Measurements from ENCODE around the gene ARHGAP42.

Gene ARHGAP42

DNA sequence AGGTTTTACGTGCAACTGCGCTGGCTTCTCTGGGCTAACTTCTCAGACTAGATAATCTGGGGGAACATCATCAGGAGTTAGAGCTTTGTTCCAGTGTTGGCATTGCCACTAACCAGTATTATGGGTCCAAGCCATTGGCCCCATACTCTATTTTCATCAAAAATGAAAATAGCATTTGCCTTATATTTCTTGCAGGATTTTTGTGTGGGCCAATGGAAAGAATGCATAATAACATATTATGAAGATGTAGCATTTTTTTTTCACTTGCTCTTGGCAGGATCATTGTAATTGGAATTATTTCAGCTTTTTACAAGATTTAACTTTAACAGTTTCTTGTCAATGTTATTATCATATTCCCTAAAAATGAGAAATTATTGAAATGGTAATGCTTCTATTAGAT, 16.1 kb downstream of the ARHGAP42 start:
- TF ChIP-seq CTCF (IDR thresholded peaks at IDR 0.05) = no peak

DNA sequence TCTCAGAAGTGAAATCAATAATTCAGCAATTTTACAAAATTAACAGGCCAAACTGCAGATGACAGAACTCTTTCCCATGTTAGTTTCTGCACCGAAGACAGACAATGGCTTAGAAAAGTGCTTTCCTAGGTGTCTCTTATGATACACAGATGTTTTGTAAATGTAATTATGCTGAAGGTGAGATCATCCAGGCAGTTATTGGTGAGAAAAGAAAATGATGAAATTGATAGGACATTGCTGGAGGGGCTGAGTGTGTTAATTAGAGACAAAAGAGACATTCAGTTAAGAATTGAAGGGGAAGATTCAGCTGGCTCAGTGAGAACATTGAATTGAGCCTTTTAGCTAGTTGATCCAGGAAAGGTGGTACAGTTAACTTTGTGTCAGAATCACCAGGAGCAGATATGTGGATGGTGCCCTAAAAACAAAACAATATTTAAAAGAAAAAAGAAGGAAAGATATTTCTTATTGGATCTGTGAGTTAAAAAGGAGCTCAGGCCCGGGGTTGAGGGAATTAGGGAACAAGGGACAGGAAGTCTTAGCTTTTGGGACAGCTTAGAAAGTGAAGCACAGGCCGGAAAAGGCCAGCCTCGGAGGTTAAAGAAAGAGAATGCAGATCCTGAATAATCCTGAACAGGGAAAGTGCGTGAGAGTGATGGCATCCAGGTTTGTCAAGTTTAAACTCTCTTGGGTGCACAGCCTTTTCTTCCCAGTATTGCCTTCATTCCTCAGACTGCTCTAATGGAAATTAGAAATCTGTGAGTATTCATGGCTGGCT, 16.9 kb downstream of the ARHGAP42 start:
- no peak for TF ChIP-seq CTCF (IDR thresholded peaks at IDR 0.05)

DNA sequence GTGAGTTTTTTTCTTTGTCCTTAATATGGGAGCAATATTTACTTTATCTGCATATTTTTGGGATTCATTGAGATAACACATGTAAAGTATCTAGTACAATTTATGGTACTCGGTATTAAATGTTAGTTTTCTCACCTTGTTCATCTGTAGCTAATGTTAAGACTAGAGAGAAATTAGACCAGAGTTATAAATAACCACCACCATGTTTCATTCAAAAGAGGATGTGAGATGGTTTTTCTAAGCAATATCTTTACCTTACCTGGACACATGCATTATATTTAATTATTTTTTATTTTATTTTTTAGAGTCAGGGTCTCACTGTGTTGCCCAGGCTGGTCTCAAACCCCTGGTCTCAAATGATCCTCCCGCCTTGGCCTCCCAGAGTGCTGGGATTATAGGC, 18.4 kb downstream of the ARHGAP42 start:
- no peak for TF ChIP-seq CTCF (IDR thresholded peaks at IDR 0.05)

- no peak for TF ChIP-seq CTCF (IDR thresholded peaks at IDR 0.05)
These were observed 19.1 kb downstream of the ARHGAP42 start for GRCh38 chr11:100706179-100706578.

GRCh38 chr11:100709233-100709957, 22.3 kb downstream of the ARHGAP42 start:
- TF ChIP-seq CTCF (IDR thresholded peaks at IDR 0.05) = no peak

GRCh38 chr11:100711984-100712383, 24.9 kb downstream of the ARHGAP42 start:
- TF ChIP-seq CTCF (IDR thresholded peaks at IDR 0.05) = no peak

GRCh38 chr11:100712583-100712982, 25.5 kb downstream of the ARHGAP42 start:
- no peak for TF ChIP-seq CTCF (IDR thresholded peaks at IDR 0.05)
